Glomerular endothelial cell (primary cell): Measurements from ENCODE around the gene MEGF11. TPM values are rescaled to one million over a fixed set of nuclear protein-coding genes. Genes with fewer than 3 reads are reported as not detected.

Source experiments
- DNase-seq: peaks from one replicate; pipeline ENCODE4 v3.0.0-alpha.2; 2011; ENCODE audit warnings: low read depth, low spot score; ENCODE audit errors: extremely low read depth
- total RNA-seq: library from RNA; depleted of rRNA; stranded (reverse); fragments of >200 nt; gene quantifications from 2 replicates; pipeline ENCODE4 v1.2.3, GENCODE V29; 2015

Gene MEGF11
- total RNA-seq, 1 donor from 2014 or later = 0.18 TPM

GRCh38 chr15:65913631-65914199, 339.8 kb downstream of the MEGF11 start:
- DNase-seq = no peak

- DNase-seq = no peak
Measured at GRCh38 chr15:65912235-65912634, 341.3 kb downstream of the MEGF11 start.

GRCh38 chr15:65910341-65910740, 343.2 kb downstream of the MEGF11 start:
- no peak for DNase-seq

GRCh38 chr15:65909831-65910230, 343.7 kb downstream of the MEGF11 start:
- no peak for DNase-seq

- no peak for DNase-seq
Measured at GRCh38 chr15:65908876-65909275, 344.7 kb downstream of the MEGF11 start.

GRCh38 chr15:65907661-65908060, 345.9 kb downstream of the MEGF11 start:
- no peak for DNase-seq

- no peak for DNase-seq
Measured at GRCh38 chr15:65906396-65906795, 347.2 kb downstream of the MEGF11 start.

GRCh38 chr15:65904301-65904700, 349.2 kb downstream of the MEGF11 start:
- DNase-seq = no peak

- no peak for DNase-seq
Measured at GRCh38 chr15:65903296-65904073, 350.1 kb downstream of the MEGF11 start.

- DNase-seq = no peak
Measured at GRCh38 chr15:65902373-65902772, 351.2 kb downstream of the MEGF11 start.

- DNase-seq = no peak
Measured at GRCh38 chr15:65901836-65902235, 351.7 kb downstream of the MEGF11 start.

GRCh38 chr15:65901336-65901735, 352.2 kb downstream of the MEGF11 start:
- DNase-seq = no peak

GRCh38 chr15:65900488-65900887, 353.1 kb downstream of the MEGF11 start:
- no peak for DNase-seq

GRCh38 chr15:65896236-65896635, 357.3 kb downstream of the MEGF11 start:
- no peak for DNase-seq

- no peak for DNase-seq
Measured at GRCh38 chr15:65893060-65893459, 360.5 kb downstream of the MEGF11 start.

- no peak for DNase-seq
Measured at GRCh38 chr15:65888981-65889380, 364.6 kb downstream of the MEGF11 start.

GRCh38 chr15:65887565-65887964, 366.0 kb downstream of the MEGF11 start:
- DNase-seq = no peak

GRCh38 chr15:65885668-65886218, 367.8 kb downstream of the MEGF11 start:
- no peak for DNase-seq

GRCh38 chr15:65884511-65884910, 369.0 kb downstream of the MEGF11 start:
- DNase-seq = no peak

- no peak for DNase-seq
Measured at GRCh38 chr15:65883571-65883970, 370.0 kb downstream of the MEGF11 start.

GRCh38 chr15:65881766-65882434, 371.6 kb downstream of the MEGF11 start:
- DNase-seq = no peak

GRCh38 chr15:65877749-65878148, 375.8 kb downstream of the MEGF11 start:
- no peak for DNase-seq
